Measurements from ENCODE around the gene CARD16. TPM values are rescaled to one million over a fixed set of nuclear protein-coding genes. Genes with fewer than 3 reads are reported as not detected.
"Not testable (repeated sequence)": the region's sequence is repeated elsewhere in the genome, so short reads cannot be mapped to it uniquely, and the experiment has no call there.

CARD16 gene
- total RNA-seq, result 97.3 TPM
- long read RNA-seq, transcript CARD16-202 (3 exons, 686 nt), result minor isoform, 14 of 35 reads
- long read RNA-seq, transcript CARD16-201 (4 exons, 613 nt), result major isoform, 17 of 35 reads
- long read RNA-seq, partial matches to known transcripts, result 0 of 35 reads
- long read RNA-seq, other reads (novel, unspliced or antisense), result 4 of 35 reads

DNA sequence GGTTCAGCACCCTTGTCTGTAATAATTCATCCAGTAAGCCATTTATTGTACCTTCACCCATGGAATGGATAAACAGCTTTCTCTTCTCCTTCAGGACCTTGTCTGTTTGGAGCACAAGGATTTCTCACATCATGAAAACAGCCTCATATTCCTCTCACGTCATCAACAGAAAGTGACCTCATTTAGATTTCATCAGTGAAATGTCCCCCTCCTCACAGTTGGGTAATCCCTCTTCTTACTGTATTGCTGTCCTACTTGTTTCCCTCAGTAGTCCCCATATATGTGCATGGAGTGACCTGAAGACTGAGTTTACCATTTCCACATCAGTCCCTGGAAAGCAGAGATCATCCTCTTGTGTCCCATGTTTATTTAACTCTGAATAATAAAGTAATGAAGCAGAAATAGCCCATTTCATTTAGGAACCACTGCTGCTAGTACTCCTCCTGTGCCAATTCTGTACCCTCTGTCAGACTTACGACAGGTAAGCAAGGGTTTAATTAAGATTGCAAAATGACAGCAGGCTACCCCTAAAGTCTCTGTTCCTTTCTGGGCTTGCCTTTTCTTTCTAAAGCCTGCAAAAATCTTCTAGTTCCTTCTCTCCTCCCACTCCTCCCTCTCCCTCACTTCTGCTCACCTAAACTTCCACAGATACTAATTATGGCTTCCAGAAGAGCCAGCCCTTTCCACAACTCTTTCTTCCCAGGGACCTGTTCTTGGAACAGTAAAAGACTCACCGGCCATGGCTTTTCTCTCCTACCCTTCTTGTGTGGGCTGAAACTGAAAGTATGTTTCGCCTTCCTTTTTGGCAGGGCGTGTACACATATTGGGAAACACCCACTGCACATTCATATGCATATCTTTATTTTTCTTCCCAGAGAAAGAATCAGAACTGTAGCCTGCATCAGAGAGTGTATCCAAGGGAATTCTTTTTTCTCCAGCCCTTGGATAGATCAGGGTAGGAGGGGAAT lies at the start of gene CARD16:
CARD16 (minus strand) TSS at position 779 of the 968 bp plus-strand sequence; CDS start at position 741, 38 bp downstream.
- DNase-seq; H3K9me3 ChIP-seq; H3K27me3 ChIP-seq (ENCODE audit: low read depth); intact Hi-C loops (cut with DNase I): not testable (repeated sequence)
- Histone ChIP-seq H3K27ac (peak within 1 kb of the TSS; percentile 84), H3K4me1 (peaks cover 34% of the 10 kb centered on the region), H3K4me3 (peak within 1 kb of the TSS; percentile 57), H3K36me3 (peaks cover 16% of the 10 kb centered on the region)
- ATAC-seq, result peak; percentile 86 to 94

- no peak for TF ChIP-seq CTCF (IDR thresholded peaks at IDR 0.05)
- H3K27ac ChIP-seq, result no peak overlapping the region
- no peaks in the 10 kb centered on the region for H3K4me1 ChIP-seq
- no peaks in the 10 kb centered on the region for H3K9me3 ChIP-seq
- ATAC-seq, result no peak
- no peaks in the 10 kb centered on the region for H3K36me3 ChIP-seq
- no peak overlapping the region for H3K4me3 ChIP-seq
- intact Hi-C loops (cut with DNase I), result no loop called here
- DNase-seq, result no peak
- H3K27me3 ChIP-seq (ENCODE audit: low read depth), result no peaks in the 10 kb centered on the region
These were observed 47.4 kb upstream of the CARD16 start for GRCh38 chr11:105092256-105093239.

GRCh38 chr11:105081412-105082150 lies 36.4 kb upstream of the CARD16 start:
- H3K27me3 ChIP-seq (ENCODE audit: low read depth), result no peaks in the 10 kb centered on the region
- no peaks in the 10 kb centered on the region for H3K9me3 ChIP-seq
- no peaks in the 10 kb centered on the region for H3K36me3 ChIP-seq
- no peak for TF ChIP-seq CTCF (IDR thresholded peaks at IDR 0.05)
- DNase-seq (no peak), ATAC-seq (peak in 1 of 2 donors; percentile 52)
- no peak overlapping the region for H3K4me3 ChIP-seq
- peaks cover 7% of the 10 kb centered on the region for H3K4me1 ChIP-seq
- no peak overlapping the region for H3K27ac ChIP-seq
- intact Hi-C loops (cut with DNase I), result no loop called here

GRCh38 chr11:105080171-105080906 lies 35.2 kb upstream of the CARD16 start:
- H3K27ac ChIP-seq, result peak overlapping the region; percentile 33
- intact Hi-C loops (cut with DNase I); H3K4me1 ChIP-seq; H3K9me3 ChIP-seq; H3K4me3 ChIP-seq; DNase-seq; H3K27me3 ChIP-seq (ENCODE audit: low read depth); H3K36me3 ChIP-seq: not testable (repeated sequence)
- ATAC-seq, result peak in 1 of 2 donors; percentile 41

- intact Hi-C loops (cut with DNase I), result no loop called here
- no peak for ATAC-seq
- no peak for TF ChIP-seq CTCF (IDR thresholded peaks at IDR 0.05)
These were observed 33.1 kb upstream of the CARD16 start for GRCh38 chr11:105078283-105078682.

GRCh38 chr11:105077141-105077790 lies 32.1 kb upstream of the CARD16 start:
- H3K27me3 ChIP-seq (ENCODE audit: low read depth); ATAC-seq; H3K27ac ChIP-seq; H3K9me3 ChIP-seq; DNase-seq; H3K36me3 ChIP-seq; H3K4me3 ChIP-seq; intact Hi-C loops (cut with DNase I); H3K4me1 ChIP-seq: not testable (repeated sequence)

More at GRCh38 chr11:105078283-105078682, 33.1 kb upstream of the CARD16 start:
- Histone ChIP-seq H3K27ac (no peak overlapping the region), H3K9me3 (no peaks in the 10 kb centered on the region), H3K36me3 (no peaks in the 10 kb centered on the region), H3K4me1 (peaks cover 7% of the 10 kb centered on the region), H3K27me3 (ENCODE audit: low read depth) (no peaks in the 10 kb centered on the region), H3K4me3 (no peak overlapping the region)
- no peak for DNase-seq

All from lower lobe of right lung (tissue), 2 donors.